GM23248 (cell line): Measurements from ENCODE around the gene ADGRD1.

Experiments
- EZH2 ChIP-seq: fragments of 200-600 bp; sonication (generic); IDR thresholded peaks from 2 replicates; pipeline ENCODE4 v1.6.1; 2018; ENCODE audit warnings: antibody characterized with exemption, mild to moderate bottlenecking; ENCODE audit not compliant: insufficient read depth, poor library complexity, severe bottlenecking
- EZH2phosphoT487 ChIP-seq: fragments of 200-600 bp; sonication (generic); IDR thresholded peaks from 2 replicates; pipeline ENCODE4 v1.6.1; 2018; ENCODE audit warnings: antibody characterized with exemption, moderate library complexity, mild to moderate bottlenecking, low read depth; ENCODE audit not compliant: insufficient read depth

GRCh38 chr12:131146173-131146675 is 192.5 kb downstream of the ADGRD1 start:
- TF ChIP-seq EZH2 (no peak), EZH2phosphoT487 (no peak)
